ENCODE data around the gene PARP6. TPM values are rescaled to one million over a fixed set of nuclear protein-coding genes. Genes with fewer than 3 reads are reported as not detected.

PARP6 gene
- total RNA-seq, 2 donors from 2014 or later, result 109 to 112 TPM

GRCh38 chr15:72216079-72216478 lies 56.3 kb downstream of the PARP6 start:
- DNase-seq, result no peak
- no peak overlapping the region for H3K27ac Mint-ChIP-seq
- H3K36me3 Mint-ChIP-seq (ENCODE audit: low read depth), result no peaks in the 10 kb centered on the region
- ATAC-seq, result no peak
- H3K27me3 Mint-ChIP-seq, result no peaks in the 10 kb centered on the region
- H3K4me3 Mint-ChIP-seq, result no peak overlapping the region
- peaks cover 15% of the 10 kb centered on the region for H3K4me1 Mint-ChIP-seq
- no peaks in the 10 kb centered on the region for H3K9me3 ChIP-seq (ENCODE audit: control insufficient read depth, low read length, poor library complexity, severe bottlenecking)

GRCh38 chr15:72207558-72208085 lies 64.7 kb downstream of the PARP6 start:
- DNase-seq (no peak), ATAC-seq (no peak)
- H3K4me1 Mint-ChIP-seq, result peaks cover 7% of the 10 kb centered on the region
- no peak overlapping the region for H3K4me3 Mint-ChIP-seq
- H3K27ac Mint-ChIP-seq, result peak overlapping the region; percentile 16
- no peaks in the 10 kb centered on the region for H3K27me3 Mint-ChIP-seq
- no peaks in the 10 kb centered on the region for H3K9me3 ChIP-seq (ENCODE audit: control insufficient read depth, low read length, poor library complexity, severe bottlenecking)
- H3K36me3 Mint-ChIP-seq (ENCODE audit: low read depth), result peaks cover 15% of the 10 kb centered on the region

GRCh38 chr15:72206677-72207000 lies 65.7 kb downstream of the PARP6 start:
- peaks cover 7% of the 10 kb centered on the region for H3K4me1 Mint-ChIP-seq
- H3K9me3 ChIP-seq (ENCODE audit: control insufficient read depth, low read length, poor library complexity, severe bottlenecking), result no peaks in the 10 kb centered on the region
- H3K36me3 Mint-ChIP-seq (ENCODE audit: low read depth), result peaks cover 15% of the 10 kb centered on the region
- H3K27me3 Mint-ChIP-seq, result no peaks in the 10 kb centered on the region
- H3K27ac Mint-ChIP-seq, result no peak overlapping the region
- DNase-seq (no peak), ATAC-seq (no peak)
- H3K4me3 Mint-ChIP-seq, result no peak overlapping the region

GRCh38 chr15:72205896-72206676 lies 66.3 kb downstream of the PARP6 start:
- H3K9me3 ChIP-seq (ENCODE audit: control insufficient read depth, low read length, poor library complexity, severe bottlenecking), result no peaks in the 10 kb centered on the region
- Mint-ChIP-seq H3K4me1 (peaks cover 7% of the 10 kb centered on the region), H3K4me3 (no peak overlapping the region), H3K27ac (no peak overlapping the region), H3K27me3 (no peaks in the 10 kb centered on the region), H3K36me3 (ENCODE audit: low read depth) (peaks cover 15% of the 10 kb centered on the region)
- no peak for DNase-seq
- ATAC-seq, result no peak

- no peak overlapping the region for H3K4me3 Mint-ChIP-seq
- no peaks in the 10 kb centered on the region for H3K27me3 Mint-ChIP-seq
- DNase-seq (no peak), ATAC-seq (no peak)
- peaks cover 12% of the 10 kb centered on the region for H3K4me1 Mint-ChIP-seq
- H3K36me3 Mint-ChIP-seq (ENCODE audit: low read depth), result peaks cover 15% of the 10 kb centered on the region
- no peaks in the 10 kb centered on the region for H3K9me3 ChIP-seq (ENCODE audit: control insufficient read depth, low read length, poor library complexity, severe bottlenecking)
- peak overlapping the region; percentile 27 for H3K27ac Mint-ChIP-seq
These were observed 67.1 kb downstream of the PARP6 start for GRCh38 chr15:72205273-72205672.

GRCh38 chr15:72203507-72203837 lies 68.9 kb downstream of the PARP6 start:
- H3K27ac Mint-ChIP-seq, result peak overlapping the region; percentile 47
- ATAC-seq, result no peak

GRCh38 chr15:72202801-72203506 lies 69.4 kb downstream of the PARP6 start:
- Mint-ChIP-seq H3K27me3 (peaks cover 5% of the 10 kb centered on the region), H3K4me1 (peaks cover 14% of the 10 kb centered on the region), H3K27ac (peak overlapping the region; percentile 47), H3K36me3 (ENCODE audit: low read depth) (peaks cover 15% of the 10 kb centered on the region), H3K4me3 (no peak overlapping the region)
- DNase-seq (no peak), ATAC-seq (no peak)
- H3K9me3 ChIP-seq (ENCODE audit: control insufficient read depth, low read length, poor library complexity, severe bottlenecking), result no peaks in the 10 kb centered on the region

More at GRCh38 chr15:72203507-72203837, 68.9 kb downstream of the PARP6 start:
- Mint-ChIP-seq H3K36me3 (ENCODE audit: low read depth) (peaks cover 15% of the 10 kb centered on the region), H3K4me3 (no peak overlapping the region), H3K4me1 (peaks cover 13% of the 10 kb centered on the region), H3K27me3 (no peaks in the 10 kb centered on the region)
- DNase-seq, result no peak
- no peaks in the 10 kb centered on the region for H3K9me3 ChIP-seq (ENCODE audit: control insufficient read depth, low read length, poor library complexity, severe bottlenecking)

GRCh38 chr15:72202302-72202701 lies 70.1 kb downstream of the PARP6 start:
- Mint-ChIP-seq H3K4me1 (peaks cover 16% of the 10 kb centered on the region), H3K4me3 (no peak overlapping the region), H3K36me3 (ENCODE audit: low read depth) (peaks cover 15% of the 10 kb centered on the region), H3K27me3 (peaks cover 9% of the 10 kb centered on the region), H3K27ac (no peak overlapping the region)
- H3K9me3 ChIP-seq (ENCODE audit: control insufficient read depth, low read length, poor library complexity, severe bottlenecking), result no peaks in the 10 kb centered on the region
- DNase-seq (no peak), ATAC-seq (no peak)

GRCh38 chr15:72201391-72201921 lies 70.9 kb downstream of the PARP6 start:
- no peak for ATAC-seq
- peaks cover 18% of the 10 kb centered on the region for H3K4me1 Mint-ChIP-seq
- no peak for DNase-seq
- no peak overlapping the region for H3K4me3 Mint-ChIP-seq
- H3K9me3 ChIP-seq (ENCODE audit: control insufficient read depth, low read length, poor library complexity, severe bottlenecking), result no peaks in the 10 kb centered on the region
- H3K36me3 Mint-ChIP-seq (ENCODE audit: low read depth), result peaks cover 10% of the 10 kb centered on the region
- H3K27me3 Mint-ChIP-seq, result peaks cover 9% of the 10 kb centered on the region
- peak overlapping the region; percentile 69 for H3K27ac Mint-ChIP-seq

- Mint-ChIP-seq H3K27ac (peak overlapping the region; percentile 69), H3K4me1 (peaks cover 17% of the 10 kb centered on the region), H3K4me3 (no peak overlapping the region), H3K36me3 (ENCODE audit: low read depth) (peaks cover 6% of the 10 kb centered on the region), H3K27me3 (peaks cover 9% of the 10 kb centered on the region)
- no peaks in the 10 kb centered on the region for H3K9me3 ChIP-seq (ENCODE audit: control insufficient read depth, low read length, poor library complexity, severe bottlenecking)
- DNase-seq, result no peak
- ATAC-seq, result no peak
These were observed 71.7 kb downstream of the PARP6 start for GRCh38 chr15:72200395-72201237.

- H3K4me3 Mint-ChIP-seq, result no peak overlapping the region
- peak; percentile 82 for ATAC-seq
- peaks cover 6% of the 10 kb centered on the region for H3K36me3 Mint-ChIP-seq (ENCODE audit: low read depth)
- H3K27ac Mint-ChIP-seq, result peak overlapping the region; percentile 69
- H3K27me3 Mint-ChIP-seq, result peaks cover 9% of the 10 kb centered on the region
- H3K9me3 ChIP-seq (ENCODE audit: control insufficient read depth, low read length, poor library complexity, severe bottlenecking), result no peaks in the 10 kb centered on the region
- H3K4me1 Mint-ChIP-seq, result peaks cover 17% of the 10 kb centered on the region
- DNase-seq, result peak; percentile 41 to 71 (median 50)
These were observed 72.6 kb downstream of the PARP6 start for GRCh38 chr15:72199721-72200212.

GRCh38 chr15:72199205-72199515 lies 73.2 kb downstream of the PARP6 start:
- no peak overlapping the region for H3K27ac Mint-ChIP-seq
- no peaks in the 10 kb centered on the region for H3K9me3 ChIP-seq (ENCODE audit: control insufficient read depth, low read length, poor library complexity, severe bottlenecking)
- peaks cover 6% of the 10 kb centered on the region for H3K36me3 Mint-ChIP-seq (ENCODE audit: low read depth)
- peaks cover 17% of the 10 kb centered on the region for H3K4me1 Mint-ChIP-seq
- no peak for ATAC-seq
- no peak overlapping the region for H3K4me3 Mint-ChIP-seq
- DNase-seq, result no peak
- peaks cover 10% of the 10 kb centered on the region for H3K27me3 Mint-ChIP-seq
